Right atrium auricular region (tissue), 2 donors: ENCODE data around the gene TYR. TPM values are rescaled to one million over a fixed set of nuclear protein-coding genes. Genes with fewer than 3 reads are reported as not detected.

Experiments
- DNase-seq: peaks from one replicate; pipeline ENCODE4 v3.0.0-alpha.2; 2019; ENCODE audit warnings: low spot score
- H3K27ac ChIP-seq, 2 donors: fragments of 200-600 bp; sonication (generic); 1 replicate in 1 of 2; 2 replicates in 1 of 2; pipeline ENCODE4 v1.5.1; 2016 to 2019
- H3K27me3 ChIP-seq, 2 donors: fragments of 200-600 bp; sonication (generic); one replicate each; pipeline versions ENCODE4 v1.5.1 to v1.6.0; 2017 to 2019
- H3K36me3 ChIP-seq: fragments of 200-600 bp; sonication (generic); one replicate; pipeline ENCODE4 v1.5.1; 2016
- H3K4me1 ChIP-seq, 2 donors: fragments of 200-600 bp; sonication (generic); one replicate each; pipeline versions ENCODE4 v1.5.1 to v1.6.0; 2017 to 2019
- H3K4me3 ChIP-seq, 2 donors: fragments of 200-600 bp; sonication (generic); 1 replicate in 1 of 2; 2 replicates in 1 of 2; pipeline ENCODE4 v1.5.1; 2017 to 2019; ENCODE audit warnings: mild to moderate bottlenecking in 1 of 2, moderate library complexity in 1 of 2
- H3K9me3 ChIP-seq, 2 donors: fragments of 200-600 bp; sonication (generic); one replicate each; pipeline ENCODE4 v1.5.1; 2019
- CTCF ChIP-seq, 2 donors: fragments of 200-600 bp; sonication (generic); IDR thresholded peaks; one replicate each; pipeline ENCODE4 v1.5.1; 2019; ENCODE audit warnings: antibody characterized with exemption in 2 of 2
- total RNA-seq, 2 donors: library from RNA; depleted of rRNA; stranded (reverse); fragments of >200 nt; gene quantifications; one replicate each; pipeline ENCODE4 v1.1.0, GENCODE V29; 2016

TYR gene
- not detected for total RNA-seq

GRCh38 chr11:89177691-89178231 is at the start of gene TYR:
Gene TYR, plus strand, starts transcription at chr11:89177875. Its CDS starts 79 bp downstream, at chr11:89177954.
- DNase-seq, result no peak
- Histone ChIP-seq H3K4me1 (no peaks in the 10 kb centered on the region), H3K4me3 (no peak within 1 kb of the TSS), H3K36me3 (no peaks in the 10 kb centered on the region), H3K27ac (no peak within 1 kb of the TSS), H3K27me3 (no peaks in the 10 kb centered on the region), H3K9me3 (no peaks in the 10 kb centered on the region)
- TF ChIP-seq CTCF (IDR thresholded peaks at IDR 0.05), result no peak

DNA sequence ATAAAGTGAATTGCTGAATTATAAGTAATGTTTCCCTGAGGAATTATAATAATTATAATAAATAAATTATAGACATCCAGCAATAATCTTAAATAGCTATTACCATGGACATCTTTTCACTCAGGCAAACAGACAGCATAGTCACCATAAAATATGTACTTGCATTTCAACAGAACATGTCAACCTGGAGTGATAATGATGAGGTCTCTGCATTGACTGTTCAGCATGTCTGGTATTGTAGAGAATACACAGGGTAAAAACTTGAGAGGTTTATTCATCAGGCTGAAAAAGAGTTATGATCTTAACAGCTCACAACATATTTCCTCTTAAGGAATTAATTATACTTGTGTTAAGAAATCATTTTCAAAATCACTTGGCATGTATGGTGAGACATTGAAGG is 41.1 kb upstream of the TYR start:
- H3K36me3 ChIP-seq, result no peaks in the 10 kb centered on the region
- no peak for DNase-seq
- H3K27ac ChIP-seq, result no peak overlapping the region
- no peaks in the 10 kb centered on the region for H3K4me1 ChIP-seq
- H3K27me3 ChIP-seq, result no peaks in the 10 kb centered on the region
- no peaks in the 10 kb centered on the region for H3K9me3 ChIP-seq
- no peak for TF ChIP-seq CTCF (IDR thresholded peaks at IDR 0.05)
- no peak overlapping the region for H3K4me3 ChIP-seq

DNA sequence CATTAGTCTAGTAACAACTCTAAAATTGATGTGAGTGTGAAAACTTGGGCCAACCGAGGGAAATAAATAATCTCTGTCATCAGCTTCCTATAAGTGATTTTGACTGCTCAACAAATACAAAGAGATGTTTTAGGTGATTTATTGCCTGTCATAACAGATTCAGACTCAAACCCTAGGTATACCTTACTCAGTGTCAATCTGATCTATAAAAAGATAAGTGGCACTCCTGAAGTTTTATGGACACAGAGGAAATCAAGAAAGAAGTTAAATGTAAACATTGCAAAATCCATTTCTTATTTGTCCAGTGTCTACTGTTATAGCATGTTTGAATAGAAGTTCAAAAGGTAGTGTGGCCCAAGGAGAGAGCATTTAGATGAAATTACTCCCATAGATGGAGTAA is 30.4 kb upstream of the TYR start:
- Histone ChIP-seq H3K36me3 (no peaks in the 10 kb centered on the region), H3K27me3 (no peaks in the 10 kb centered on the region), H3K4me3 (no peak overlapping the region), H3K27ac (no peak overlapping the region), H3K4me1 (no peaks in the 10 kb centered on the region), H3K9me3 (no peaks in the 10 kb centered on the region)
- no peak for TF ChIP-seq CTCF (IDR thresholded peaks at IDR 0.05)
- DNase-seq, result no peak

DNA sequence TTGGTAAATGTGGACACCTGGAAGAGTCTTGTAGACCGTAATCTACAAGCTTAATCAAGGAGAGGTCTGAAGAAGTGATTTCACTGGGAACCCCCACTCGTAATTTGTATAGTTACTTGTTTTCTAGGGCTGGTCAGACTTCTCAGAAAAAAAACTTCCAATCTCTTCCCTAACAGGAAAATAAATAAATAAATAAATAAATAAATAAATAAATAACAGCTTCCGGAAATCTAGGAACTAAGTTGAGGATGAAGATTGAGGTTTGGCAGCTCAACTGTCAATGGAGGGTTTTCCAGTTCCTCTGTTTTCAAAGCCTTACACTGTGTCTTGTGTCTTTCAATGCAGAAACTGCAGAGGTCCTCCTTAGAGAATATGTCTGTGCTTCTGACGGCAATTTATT is 17.7 kb upstream of the TYR start:
- no peak overlapping the region for H3K4me3 ChIP-seq
- no peak for TF ChIP-seq CTCF (IDR thresholded peaks at IDR 0.05)
- H3K9me3 ChIP-seq, result no peaks in the 10 kb centered on the region
- H3K27ac ChIP-seq, result no peak overlapping the region
- DNase-seq, result no peak
- no peaks in the 10 kb centered on the region for H3K4me1 ChIP-seq
- no peaks in the 10 kb centered on the region for H3K36me3 ChIP-seq
- no peaks in the 10 kb centered on the region for H3K27me3 ChIP-seq

GRCh38 chr11:89161949-89162348 is 15.7 kb upstream of the TYR start:
- no peak for DNase-seq
- Histone ChIP-seq H3K36me3 (no peaks in the 10 kb centered on the region), H3K9me3 (no peaks in the 10 kb centered on the region), H3K4me3 (no peak overlapping the region), H3K27ac (no peak overlapping the region), H3K27me3 (no peaks in the 10 kb centered on the region), H3K4me1 (no peaks in the 10 kb centered on the region)
- TF ChIP-seq CTCF (IDR thresholded peaks at IDR 0.05), result no peak

DNA sequence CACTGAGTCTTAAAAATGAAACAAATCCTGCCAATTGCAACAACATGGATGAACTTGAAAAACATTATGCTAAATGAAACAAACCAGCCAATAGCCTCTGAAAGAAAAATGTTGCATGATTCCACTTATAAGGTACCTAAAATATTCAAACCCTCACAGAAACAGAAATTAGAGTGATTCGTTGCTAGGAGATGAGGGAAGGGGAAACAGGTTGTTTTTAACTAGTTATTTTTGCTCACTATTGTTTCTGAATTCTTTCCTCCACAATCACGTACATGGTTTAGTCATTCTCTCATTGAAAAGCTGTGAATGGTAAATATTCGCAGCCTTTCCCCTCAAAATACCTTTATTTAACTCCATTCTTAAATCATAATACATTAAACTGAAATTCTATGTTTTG is 14.0 kb upstream of the TYR start:
- TF ChIP-seq CTCF (IDR thresholded peaks at IDR 0.05), result no peak

More for the DNA sequence above, 14.0 kb upstream of the TYR start:
- no peaks in the 10 kb centered on the region for H3K27me3 ChIP-seq
- no peaks in the 10 kb centered on the region for H3K9me3 ChIP-seq
- no peak overlapping the region for H3K27ac ChIP-seq
- H3K36me3 ChIP-seq, result no peaks in the 10 kb centered on the region
- no peak overlapping the region for H3K4me3 ChIP-seq
- DNase-seq, result no peak
- H3K4me1 ChIP-seq, result no peaks in the 10 kb centered on the region
